ENCODE data around the gene EIF4ENIF1.
"Not testable (repeated sequence)": the region's sequence is repeated elsewhere in the genome, so short reads cannot be mapped to it uniquely, and the experiment has no call there.

EIF4ENIF1 gene, protein sequence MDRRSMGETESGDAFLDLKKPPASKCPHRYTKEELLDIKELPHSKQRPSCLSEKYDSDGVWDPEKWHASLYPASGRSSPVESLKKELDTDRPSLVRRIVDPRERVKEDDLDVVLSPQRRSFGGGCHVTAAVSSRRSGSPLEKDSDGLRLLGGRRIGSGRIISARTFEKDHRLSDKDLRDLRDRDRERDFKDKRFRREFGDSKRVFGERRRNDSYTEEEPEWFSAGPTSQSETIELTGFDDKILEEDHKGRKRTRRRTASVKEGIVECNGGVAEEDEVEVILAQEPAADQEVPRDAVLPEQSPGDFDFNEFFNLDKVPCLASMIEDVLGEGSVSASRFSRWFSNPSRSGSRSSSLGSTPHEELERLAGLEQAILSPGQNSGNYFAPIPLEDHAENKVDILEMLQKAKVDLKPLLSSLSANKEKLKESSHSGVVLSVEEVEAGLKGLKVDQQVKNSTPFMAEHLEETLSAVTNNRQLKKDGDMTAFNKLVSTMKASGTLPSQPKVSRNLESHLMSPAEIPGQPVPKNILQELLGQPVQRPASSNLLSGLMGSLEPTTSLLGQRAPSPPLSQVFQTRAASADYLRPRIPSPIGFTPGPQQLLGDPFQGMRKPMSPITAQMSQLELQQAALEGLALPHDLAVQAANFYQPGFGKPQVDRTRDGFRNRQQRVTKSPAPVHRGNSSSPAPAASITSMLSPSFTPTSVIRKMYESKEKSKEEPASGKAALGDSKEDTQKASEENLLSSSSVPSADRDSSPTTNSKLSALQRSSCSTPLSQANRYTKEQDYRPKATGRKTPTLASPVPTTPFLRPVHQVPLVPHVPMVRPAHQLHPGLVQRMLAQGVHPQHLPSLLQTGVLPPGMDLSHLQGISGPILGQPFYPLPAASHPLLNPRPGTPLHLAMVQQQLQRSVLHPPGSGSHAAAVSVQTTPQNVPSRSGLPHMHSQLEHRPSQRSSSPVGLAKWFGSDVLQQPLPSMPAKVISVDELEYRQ

GRCh38 chr22:31489632-31490495 is at the start of gene EIF4ENIF1:
Gene EIF4ENIF1 (minus strand): TSS chr22:31489842. CDS start chr22:31488718, 1,124 bp downstream.
- DNase-seq (ENCODE audit: low read depth in 2 of 2): peak; percentile 73 to 74

GRCh38 chr22:31538815-31539214 is 49.2 kb upstream of the EIF4ENIF1 start:
- DNase-seq (ENCODE audit: low read depth in 2 of 2): no peak

GRCh38 chr22:31537019-31537535 is 47.4 kb upstream of the EIF4ENIF1 start:
- no peak for DNase-seq (ENCODE audit: low read depth in 2 of 2)

DNA sequence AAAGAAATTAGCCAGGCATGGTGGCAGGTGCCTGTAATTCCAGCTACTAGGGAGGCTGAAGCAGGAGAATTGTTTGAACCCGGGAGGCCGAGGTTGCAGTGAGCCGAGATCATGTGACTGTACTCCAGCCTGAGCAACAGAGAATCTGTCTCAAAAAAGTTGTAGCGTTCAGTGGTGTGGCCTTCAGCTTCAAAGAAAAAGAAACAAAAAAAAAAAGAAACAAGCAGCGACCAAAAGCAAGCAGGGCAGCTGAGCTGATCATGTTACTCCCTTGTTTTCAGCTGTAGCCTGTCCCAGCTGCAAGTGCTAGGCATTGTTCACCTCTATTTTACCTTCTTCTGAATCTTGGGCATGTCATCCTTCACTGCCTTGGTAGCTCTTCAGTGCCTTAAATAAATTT is 43.7 kb upstream of the EIF4ENIF1 start:
- DNase-seq (ENCODE audit: low read depth in 2 of 2): no peak

GRCh38 chr22:31532060-31532459 is 42.4 kb upstream of the EIF4ENIF1 start:
- DNase-seq (ENCODE audit: low read depth in 2 of 2): no peak

GRCh38 chr22:31530823-31531195 is 41.2 kb upstream of the EIF4ENIF1 start:
- DNase-seq (ENCODE audit: low read depth in 2 of 2): peak; percentile 20 to 22

DNA sequence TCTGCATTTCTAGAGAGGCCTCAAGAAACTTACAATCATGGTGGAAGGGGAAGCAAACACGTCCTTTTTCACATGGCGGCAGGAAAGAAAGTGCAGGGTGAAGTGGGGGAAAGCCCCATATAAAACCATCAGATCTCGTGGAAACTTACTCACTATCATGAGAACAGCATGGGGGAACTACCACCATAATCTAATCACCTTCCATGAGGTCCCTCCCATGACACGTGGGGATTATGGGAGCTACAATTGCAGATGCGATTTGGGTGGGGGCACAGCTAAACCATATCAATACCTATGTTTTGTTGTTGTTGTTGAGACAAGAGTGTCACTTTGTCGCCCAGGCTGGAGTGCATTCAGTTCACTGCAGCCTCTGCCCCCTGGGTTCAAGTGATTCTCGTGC is 36.6 kb upstream of the EIF4ENIF1 start:
- no peak for DNase-seq (ENCODE audit: low read depth in 2 of 2)

DNA sequence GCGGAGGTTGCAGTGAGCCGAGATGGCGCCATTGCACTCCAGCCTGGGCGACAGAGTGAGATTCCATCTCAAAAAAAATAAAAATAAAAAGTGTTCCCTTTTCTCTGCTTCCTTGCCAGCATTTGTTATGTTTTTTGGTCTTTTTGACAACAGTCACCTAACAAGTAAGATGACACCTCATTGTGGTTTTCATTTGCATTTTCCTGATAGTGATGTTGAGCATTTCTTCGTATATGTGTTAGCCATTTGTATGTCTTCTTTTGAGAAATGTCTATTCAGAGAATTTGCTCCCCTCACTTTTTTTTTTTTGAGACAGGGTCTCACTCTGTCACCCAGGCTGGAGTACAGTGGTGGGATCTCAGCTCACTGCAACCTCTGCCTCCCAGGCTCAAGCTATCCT is 34.5 kb upstream of the EIF4ENIF1 start:
- DNase-seq (ENCODE audit: low read depth in 2 of 2): not testable (repeated sequence)

DNA sequence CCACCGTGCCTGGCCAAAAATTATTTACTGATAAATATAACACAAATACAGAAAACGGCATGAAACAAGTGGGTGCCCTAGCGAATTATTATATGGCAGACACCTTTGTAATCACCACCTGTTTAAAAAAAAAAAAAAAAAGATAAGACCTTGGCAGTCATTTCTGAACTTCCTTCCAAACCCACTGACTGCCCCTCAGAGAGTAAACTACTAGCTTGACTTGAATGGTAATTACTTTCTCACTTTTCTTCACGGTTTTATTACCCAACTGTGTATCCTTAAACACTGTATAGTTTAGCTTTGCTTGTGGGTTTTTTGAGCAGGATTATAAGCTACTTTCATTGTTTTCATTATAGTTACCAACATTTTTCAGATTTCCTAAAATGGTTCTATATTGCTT is 30.4 kb upstream of the EIF4ENIF1 start:
- DNase-seq (ENCODE audit: low read depth in 2 of 2): no peak

GRCh38 chr22:31509061-31509762 is 19.6 kb upstream of the EIF4ENIF1 start:
- DNase-seq (ENCODE audit: low read depth in 2 of 2): no peak

DNA sequence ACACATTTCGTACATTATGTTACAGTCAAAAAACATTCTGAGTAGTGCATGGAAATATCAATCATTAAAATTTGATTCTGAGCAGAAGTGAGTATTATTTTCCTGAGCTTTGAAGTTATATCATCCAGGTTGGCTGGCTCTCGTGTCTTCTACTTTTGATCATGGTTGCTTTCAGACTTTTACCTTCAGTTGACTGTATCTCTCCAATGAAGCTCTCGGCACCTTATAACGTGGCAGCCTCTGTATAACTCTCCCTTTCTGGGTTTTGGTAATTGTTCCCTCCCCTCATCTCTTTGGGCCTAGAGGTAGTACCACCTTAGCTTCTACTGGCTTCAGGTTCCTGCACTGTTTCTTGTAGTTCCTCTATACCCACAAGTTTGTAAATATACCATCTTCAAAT is 18.9 kb upstream of the EIF4ENIF1 start:
- no peak for DNase-seq (ENCODE audit: low read depth in 2 of 2)

DNA sequence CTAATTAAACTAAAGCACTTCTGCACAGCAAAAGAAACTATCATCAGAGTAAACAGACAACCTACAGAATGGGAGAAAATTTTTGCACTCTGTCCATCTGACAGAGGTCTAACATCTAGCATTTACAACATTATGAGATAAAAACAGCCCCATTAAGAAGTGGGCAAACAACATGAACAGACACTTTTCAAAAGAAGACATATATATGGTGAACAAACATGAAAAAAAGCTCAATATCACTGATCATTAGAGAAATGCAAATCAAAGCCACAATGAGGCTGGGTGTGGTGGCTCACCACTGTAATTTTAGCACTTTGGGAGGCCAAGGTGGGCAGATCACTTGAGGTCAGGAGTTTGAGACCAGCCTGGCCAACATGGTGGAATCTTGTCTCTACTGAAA is 17.9 kb upstream of the EIF4ENIF1 start:
- not testable (repeated sequence) for DNase-seq (ENCODE audit: low read depth in 2 of 2)

DNA sequence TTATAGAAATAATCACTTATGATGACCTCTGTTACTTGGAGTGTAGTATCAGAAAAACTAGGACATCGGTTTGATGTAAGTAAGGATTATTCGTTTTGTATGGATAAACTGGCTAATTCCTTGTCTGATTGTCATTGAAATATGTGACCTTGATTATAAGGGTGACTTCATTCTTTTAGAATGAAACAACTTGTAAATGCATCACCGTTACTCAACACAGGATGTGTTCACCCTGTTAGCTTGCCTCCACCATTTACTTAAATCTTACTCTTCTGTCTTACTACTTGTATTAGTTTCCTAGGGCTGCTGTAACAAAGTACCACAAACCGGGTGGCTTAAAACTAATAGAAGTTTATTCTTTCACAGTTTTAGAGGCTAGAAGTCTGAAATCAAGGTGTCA is 14.6 kb upstream of the EIF4ENIF1 start:
- no peak for DNase-seq (ENCODE audit: low read depth in 2 of 2)

- no peak for DNase-seq (ENCODE audit: low read depth in 2 of 2)
Observed at GRCh38 chr22:31503211-31503964, 13.7 kb upstream of the EIF4ENIF1 start.

DNA sequence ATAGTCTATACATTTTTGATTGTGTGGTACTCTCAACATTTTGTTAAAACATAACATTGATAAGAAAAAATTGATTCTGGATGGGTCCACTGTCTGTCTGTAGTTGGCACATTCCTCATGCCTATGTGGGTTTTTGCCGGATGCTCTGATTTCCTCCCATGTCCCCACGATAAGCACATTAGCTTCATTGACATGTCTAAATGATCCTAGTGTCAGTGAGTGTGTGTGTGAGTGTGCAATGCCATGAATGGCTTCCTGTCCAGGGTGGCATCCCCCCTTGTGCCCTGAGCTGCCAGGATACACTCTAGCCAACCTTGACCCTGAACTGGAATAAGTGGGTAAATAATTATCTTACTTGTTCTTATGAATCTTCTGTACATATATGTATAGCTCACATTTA is 12.1 kb upstream of the EIF4ENIF1 start:
- no peak for DNase-seq (ENCODE audit: low read depth in 2 of 2)

GRCh38 chr22:31497148-31497938 is 7.7 kb upstream of the EIF4ENIF1 start:
- no peak for DNase-seq (ENCODE audit: low read depth in 2 of 2)

DNA sequence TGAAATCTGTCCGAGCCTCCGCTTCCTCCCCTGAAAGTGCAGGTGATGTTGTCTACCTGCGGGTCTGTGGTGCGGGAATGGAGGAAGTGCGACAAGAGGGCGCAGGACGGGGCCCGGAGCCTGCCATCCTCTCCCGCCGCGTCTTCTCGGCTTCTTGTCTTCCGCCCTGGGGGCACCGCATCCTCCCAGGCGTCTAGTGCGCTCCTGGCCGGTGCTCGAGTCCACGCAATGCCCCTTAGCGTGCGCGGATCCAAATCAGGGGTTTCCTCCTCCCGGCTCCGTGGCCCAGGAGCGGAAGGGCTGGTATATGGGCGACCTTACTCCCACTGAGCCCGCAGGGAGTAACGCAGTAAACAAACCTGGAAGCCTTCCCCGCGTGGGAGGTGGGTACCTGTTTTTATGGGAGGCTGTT is 7.1 kb upstream of the EIF4ENIF1 start:
- DNase-seq (ENCODE audit: low read depth in 2 of 2): no peak

DNA sequence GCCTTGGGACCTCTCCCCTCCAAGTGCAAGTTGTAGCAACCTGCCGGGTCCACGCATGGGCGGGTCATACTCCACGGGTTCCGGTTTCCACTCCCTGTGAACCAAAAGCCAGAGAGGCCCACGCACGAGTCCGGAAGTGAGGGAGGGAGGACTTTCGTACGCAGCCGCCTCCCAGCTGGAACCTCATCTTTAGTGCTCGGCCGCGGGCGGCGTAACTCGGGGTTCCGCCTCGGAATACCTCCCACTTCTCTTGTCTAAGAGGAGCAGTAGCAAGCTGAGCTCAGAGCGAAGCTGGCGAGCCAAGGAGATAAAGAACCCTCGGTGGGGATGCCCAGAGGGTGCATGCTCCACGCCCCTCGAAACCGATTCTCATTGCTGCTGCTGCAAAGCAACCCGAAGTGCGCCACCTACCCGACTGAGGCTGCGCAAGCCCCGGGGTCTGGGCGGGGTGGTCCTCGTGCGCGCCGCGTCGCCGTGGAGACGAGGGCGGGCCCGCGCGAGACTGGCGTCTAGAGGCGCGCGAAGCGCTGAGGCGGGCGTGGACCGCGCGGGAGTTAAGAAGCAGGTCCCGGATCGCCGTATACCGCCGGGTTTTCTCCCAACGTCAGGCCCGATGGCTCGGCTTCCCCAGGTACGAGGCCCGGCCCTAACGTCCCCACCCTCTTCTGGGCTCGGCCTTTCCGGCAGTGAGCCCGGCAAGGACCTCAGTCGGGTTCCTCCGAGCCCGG is 6.5 kb upstream of the EIF4ENIF1 start, which contains the start of gene SFI1:
TSS of gene SFI1 (plus strand) at position 530 of the 728 bp plus-strand sequence. CDS start 11,749 bp downstream, outside the sequence.
- DNase-seq (ENCODE audit: low read depth in 2 of 2): peak; percentile 67 to 69
